GM19397 (cell line): ENCODE measurements around the gene HOXB3.

Experiments
- ATAC-seq: cut with Tn5 transposase; IDR thresholded peaks from one replicate; pipeline ENCODE4 v1.9.1; 2021; ENCODE audit warnings: mild to moderate bottlenecking, moderate library complexity; ENCODE audit not compliant: unreplicated experiment

HOXB3 gene

GRCh38 chr17:48506246-48506645 lies 83.8 kb downstream of the HOXB3 start:
- ATAC-seq = no peak

GRCh38 chr17:48505788-48506187 lies 84.3 kb downstream of the HOXB3 start:
- peak; percentile 76 for ATAC-seq

GRCh38 chr17:48504953-48505352 lies 85.1 kb downstream of the HOXB3 start:
- no peak for ATAC-seq

- no peak for ATAC-seq
These were observed 86.3 kb downstream of the HOXB3 start for GRCh38 chr17:48503747-48504146.

GRCh38 chr17:48502901-48503300 lies 87.1 kb downstream of the HOXB3 start:
- ATAC-seq = no peak

- no peak for ATAC-seq
These were observed 87.7 kb downstream of the HOXB3 start for GRCh38 chr17:48502312-48502711.

GRCh38 chr17:48500435-48501426 lies 89.3 kb downstream of the HOXB3 start:
- no peak for ATAC-seq

- no peak for ATAC-seq
These were observed 90.2 kb downstream of the HOXB3 start for GRCh38 chr17:48499735-48500434.

GRCh38 chr17:48499248-48499647 lies 90.8 kb downstream of the HOXB3 start:
- no peak for ATAC-seq
